ENCODE results near the gene NDUFAF8. TPM values are rescaled to one million over a fixed set of nuclear protein-coding genes. Genes with fewer than 3 reads are reported as not detected.

The NDUFAF8 gene, protein sequence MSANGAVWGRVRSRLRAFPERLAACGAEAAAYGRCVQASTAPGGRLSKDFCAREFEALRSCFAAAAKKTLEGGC
- total RNA-seq: 7.8 TPM

DNA sequence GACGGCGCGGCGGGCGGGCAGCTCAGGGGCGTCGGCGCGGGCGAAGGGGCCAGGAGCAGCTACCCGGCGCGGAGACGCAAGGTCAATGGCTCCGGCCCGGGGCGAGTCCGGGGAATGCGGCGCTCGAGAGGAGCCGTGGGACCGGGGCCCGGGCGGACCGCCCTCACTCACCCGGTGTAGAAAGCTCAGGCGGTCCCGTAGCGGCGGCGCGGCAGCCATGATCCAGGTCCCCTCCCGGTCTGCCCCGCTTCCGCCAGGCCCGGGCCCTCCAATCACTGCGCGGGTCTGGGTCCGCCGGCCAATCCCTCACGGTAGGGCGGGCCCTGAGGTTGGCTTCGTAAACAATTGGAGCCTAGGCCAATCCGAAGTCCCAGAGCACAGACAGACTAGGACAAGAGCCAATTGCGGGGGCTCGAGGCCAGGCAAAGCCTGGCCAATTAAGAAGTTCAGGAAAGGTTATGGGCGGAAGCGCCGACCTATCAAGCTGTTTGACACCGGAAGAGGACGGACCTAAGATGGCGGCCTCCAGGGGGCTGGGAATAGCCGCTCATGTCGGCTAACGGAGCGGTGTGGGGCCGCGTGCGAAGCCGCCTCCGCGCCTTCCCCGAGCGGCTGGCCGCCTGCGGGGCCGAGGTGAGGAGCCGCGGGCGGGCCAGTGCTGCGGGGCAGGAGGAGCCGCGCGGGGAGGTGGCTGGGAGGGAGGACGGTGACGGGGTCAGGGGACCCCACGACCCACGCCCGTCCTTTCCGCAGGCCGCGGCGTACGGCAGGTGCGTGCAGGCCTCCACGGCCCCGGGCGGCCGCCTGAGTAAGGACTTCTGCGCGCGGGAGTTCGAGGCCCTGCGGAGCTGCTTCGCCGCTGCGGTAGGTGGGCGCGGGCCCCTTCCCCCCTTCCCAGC, at the start of gene NDUFAF8, which contains the start of gene TEPSIN:
Gene NDUFAF8 (plus strand): TSS at position 504 of the 899 bp plus-strand sequence. CDS start 46 bp downstream, at position 550.
Gene TEPSIN (minus strand): TSS at position 241 of the 899 bp plus-strand sequence. CDS start 22 bp downstream, at position 219.
- peak; percentile 99 for DNase-seq

DNA sequence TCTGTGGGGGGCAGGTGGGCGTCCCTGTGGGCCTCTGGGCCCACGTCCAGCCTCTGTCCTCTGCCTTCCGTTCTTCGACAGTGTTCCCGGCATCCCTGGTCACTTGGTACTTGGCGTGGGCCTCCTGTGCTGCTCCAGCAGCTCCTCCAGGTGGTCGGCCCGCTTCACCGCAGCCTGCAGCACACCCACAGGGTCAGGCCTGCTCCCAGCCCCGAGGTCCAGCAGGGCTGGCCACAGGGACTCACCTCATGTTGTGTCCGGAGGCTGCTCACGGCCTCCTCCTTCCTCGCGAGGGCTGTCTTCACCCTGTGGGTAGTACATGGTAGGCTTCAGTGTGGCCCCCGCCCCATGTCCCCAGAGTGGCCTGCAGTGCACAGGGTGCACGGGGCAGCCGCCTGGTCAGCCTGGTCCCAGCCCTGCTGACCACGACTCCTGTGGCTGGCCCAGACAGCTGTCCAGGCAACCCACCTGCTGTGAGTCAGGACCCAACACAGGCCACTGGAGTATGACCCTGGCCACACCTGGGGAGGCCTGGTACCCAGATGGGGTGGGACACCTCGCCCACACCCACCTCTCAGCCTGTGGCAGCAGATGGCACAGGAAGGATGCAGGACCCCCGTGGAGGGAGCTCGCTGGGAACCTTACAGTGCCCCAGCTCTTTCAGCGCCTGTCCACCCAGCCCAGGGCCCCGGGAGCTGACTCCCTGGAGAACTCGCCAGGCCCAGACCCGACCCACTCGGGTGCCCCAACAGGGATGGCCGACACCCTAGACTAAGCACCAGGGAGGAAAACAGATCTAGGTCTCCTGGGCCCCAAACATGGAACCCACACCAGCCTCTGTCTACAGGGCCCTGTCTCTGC, 49.2 kb upstream of the NDUFAF8 start:
- no peak for DNase-seq

DNA sequence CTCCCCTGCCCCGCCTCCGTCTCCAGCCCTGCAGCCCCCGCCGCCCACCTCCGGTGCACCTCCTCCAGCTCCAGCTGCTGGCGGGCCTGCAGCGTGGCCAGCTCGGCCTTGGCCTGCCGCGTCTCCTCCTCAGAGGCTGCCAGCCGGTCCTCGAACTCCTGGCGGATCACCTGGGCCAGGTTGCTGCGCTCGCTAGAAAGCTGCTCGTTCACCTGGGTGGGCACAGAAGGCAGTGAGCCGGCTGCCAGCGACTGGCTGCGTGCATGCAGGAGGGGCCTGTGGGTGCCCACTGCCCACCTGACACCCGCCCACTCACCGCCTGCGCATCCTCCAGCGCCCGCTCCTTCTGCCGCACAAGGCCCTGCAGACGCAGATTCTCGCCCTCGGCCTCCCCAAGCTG, 48.5 kb upstream of the NDUFAF8 start:
- DNase-seq: no peak

DNA sequence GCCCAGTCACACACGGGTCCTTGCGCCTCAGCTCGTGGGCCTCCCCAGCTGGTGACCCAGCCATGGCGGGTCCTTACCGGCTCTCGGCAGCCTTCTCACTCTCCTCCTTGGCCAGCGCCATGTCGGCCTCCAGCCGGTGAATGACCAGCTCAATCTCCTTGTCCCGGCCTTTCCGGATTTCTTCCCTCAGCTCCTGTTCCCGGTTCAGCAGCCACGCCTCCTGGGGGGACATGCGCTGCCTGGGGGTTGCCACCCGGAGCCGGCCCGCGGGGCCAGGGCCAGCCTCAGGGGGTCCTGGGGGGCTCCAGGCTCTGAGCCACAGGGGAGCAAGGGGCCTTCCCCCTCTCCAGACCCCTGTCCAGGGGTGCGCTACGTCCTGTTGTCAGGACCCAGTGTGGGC, 48.0 kb upstream of the NDUFAF8 start:
- no peak for DNase-seq

DNA sequence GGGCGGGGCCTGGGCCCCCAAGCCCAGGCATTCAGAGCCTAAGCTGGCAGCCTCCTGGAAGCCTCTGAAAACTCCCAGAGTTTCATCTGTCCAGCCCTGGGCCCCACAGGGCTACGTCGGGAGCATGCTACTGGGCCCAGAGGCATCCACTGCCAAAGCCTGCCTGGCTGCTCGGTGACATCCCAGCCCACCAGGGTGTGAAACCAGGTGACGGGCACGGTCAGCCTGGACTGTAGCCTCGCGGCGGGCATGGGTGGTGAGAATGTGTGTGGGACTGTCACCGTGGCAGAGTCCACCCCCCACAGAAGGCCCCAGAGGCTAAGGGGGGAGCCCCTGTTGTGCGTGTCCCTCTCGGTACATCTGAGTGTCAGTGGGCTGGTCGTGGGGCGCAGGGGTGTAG, 47.5 kb upstream of the NDUFAF8 start:
- no peak for DNase-seq

DNA sequence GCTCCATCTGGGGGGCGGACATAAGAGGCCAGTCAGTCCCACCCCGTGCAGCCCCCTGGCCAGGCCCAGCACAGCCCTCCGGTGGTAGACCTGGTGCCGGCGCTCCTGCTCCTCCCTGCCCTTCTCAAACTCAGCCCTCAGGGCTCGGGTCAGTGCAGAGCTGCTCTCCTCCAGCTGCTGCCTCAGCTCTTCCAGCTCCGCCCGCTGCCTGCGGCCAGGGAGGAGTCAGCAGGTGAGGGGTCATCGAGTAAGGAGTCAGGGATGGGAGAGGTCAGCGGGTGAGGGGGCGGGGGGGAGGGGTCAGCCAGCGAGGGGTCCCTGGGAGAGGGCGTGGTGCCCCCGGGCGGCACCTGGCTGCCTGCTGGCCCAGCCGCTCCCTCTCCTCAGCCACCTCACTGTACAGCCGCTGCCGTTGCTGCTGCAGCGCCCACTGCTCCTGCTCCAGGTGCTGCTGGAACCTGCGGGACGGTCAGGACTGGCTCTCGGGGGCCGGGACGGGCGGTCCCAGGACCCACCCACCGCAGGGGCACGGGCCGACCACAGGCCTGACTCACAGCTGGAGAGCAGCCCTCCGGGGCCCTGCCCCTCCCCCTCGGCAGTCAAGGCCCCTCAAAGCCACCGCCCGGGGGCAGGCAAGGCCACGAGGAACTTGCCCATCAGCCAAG, 46.6 kb upstream of the NDUFAF8 start:
- no peak for DNase-seq

DNA sequence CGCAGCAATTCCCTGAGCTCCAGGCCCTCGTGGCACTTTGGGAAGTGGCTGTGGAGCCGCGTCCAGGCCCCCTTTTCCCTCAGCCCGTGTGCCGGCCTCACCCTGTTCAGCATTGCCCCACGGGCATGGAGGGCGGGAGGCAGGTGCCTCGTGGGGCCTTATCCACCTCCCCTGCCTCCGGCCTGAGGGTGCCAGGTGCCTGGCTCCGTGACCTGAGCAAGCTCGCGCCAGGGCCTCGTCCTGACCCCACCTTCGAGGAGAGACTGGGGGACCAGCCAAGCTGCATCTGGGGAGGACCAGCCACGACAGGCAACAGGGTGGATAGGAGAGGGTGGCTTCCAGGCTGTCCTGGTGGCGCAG, 46.1 kb upstream of the NDUFAF8 start:
- DNase-seq: no peak

DNA sequence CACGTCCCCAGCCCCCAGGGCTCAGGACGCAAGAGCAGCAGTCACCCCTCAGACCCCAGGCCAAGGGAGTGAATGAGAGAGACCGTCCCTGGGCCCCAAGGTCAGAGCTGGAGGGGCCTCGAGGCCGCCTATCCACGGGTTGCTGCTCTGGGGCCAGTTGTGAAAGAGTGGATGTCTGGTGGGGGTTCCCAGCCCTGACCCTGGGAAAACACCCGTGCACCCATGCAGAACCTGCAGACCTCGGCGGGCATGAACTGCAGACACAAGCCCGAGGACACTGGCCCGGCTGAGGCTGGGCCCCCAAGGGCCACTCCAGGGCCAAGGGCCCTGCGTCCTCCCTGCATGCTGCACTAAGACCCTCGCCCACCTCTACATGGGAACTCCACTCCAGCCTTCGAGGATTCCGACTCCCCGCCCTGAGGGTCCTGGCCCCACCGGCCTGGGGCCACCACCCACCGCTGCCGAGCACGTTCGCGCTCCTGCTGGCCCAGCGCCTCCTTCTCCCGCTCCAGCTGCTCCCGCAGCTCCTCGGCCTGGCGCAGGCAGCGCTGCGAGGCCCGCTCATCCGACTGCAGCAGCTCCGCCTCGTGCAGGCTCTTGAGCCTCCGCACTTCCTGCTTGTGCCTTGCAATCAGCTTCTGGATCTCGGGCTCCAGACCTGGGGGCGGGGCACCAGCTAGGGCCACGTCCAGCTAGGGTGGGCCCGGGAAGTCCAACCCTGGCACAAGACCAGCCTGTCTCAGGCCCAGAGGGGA, 45.5 kb upstream of the NDUFAF8 start:
- no peak for DNase-seq

DNA sequence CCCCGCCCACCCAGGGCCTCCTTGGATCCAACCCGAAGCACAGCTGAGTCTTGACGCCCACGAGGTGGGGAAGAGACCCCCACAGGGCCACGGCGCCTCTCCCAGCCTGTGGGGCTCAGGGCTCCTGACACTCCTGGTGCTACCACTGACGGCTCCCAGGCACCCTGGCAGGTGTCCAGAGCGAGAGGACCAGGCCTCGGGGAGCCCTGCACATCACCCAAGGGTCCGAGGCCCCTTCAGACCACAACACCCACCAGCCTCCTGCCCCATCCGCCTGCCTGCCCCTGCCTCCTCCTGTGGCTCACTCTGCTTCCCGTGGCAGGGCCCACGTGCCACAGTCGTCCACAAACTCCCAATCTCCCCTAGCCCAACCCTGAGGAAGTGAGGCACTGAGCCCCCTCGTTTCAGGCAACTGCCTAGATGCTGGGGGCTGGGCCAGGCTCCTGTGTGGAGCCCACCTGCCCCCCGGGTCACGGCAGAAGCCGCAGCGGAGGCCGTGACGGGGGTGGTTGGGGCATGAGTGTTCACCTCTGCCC, 44.8 kb upstream of the NDUFAF8 start:
- no peak for DNase-seq

DNA sequence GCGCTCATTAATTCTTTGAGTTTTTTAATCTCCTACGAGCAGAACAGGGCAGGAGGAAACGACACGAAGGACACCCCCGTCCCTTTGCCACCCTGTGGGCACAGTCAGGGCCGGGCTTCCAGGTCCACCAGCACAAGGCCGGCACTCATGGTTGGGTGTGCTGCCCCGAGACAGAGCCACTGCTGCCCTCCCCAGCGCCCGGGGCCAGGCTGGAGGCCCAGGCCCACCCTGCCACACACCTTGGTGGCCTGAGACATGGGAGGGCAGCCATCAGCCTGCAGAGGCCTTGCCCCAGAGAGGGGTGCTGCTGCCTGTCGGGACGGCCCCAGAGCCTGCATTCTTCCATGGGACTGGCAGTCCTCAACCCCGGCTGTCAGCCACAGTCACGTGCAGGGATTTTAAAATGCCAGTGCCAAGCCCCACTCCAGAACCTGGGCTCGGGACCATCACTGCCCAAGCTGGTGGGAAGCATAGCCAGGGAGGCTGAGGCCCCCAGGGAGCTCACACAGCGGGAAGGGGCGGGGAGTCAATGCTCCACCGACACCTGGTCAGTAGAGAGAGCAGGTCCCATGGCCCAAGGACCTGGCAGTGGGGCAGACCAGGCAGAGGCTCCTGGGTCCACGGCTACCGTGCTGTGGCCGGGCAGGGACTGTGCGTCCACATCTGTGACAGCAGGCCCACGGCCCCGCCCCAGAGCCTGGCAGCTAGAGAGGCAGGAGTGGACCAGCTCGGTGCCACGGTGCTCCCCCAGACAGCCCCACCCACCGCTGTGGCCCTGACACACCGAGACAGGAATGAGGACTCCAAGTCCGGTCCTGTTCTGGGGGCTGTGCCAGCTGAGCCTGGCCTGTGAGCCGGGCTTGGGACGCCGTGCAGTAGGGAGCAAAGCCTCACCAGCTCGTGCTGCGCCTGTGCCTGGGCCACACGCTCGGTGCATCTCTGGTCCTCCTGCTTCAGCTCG, 43.9 kb upstream of the NDUFAF8 start:
- no peak for DNase-seq

DNA sequence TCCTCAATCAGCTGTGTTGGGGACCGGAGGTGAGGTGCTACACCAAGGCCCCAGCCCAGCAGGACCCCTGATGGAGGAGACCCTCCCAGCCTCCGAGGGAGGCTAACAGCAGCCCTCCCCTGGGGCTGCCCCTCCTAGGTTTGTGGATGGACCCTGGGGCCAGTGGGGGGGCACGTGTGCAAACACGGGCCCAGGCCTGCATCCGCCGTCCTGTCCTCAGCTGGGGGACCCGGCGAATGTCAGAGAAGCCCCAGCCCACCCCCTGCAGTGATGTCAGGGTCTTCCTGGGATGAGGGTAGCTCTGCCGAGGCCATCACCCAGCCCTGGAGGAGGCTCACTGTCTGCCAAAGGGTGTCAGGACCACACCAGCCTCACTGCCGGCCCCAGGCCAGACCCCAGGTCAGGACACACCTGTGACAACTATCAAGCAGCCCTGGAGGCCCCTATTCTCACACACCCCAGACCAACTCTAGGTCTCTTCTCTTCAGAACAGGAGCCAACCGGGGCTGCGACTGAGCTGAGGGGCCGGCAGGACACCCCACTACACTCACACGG, 43.1 kb upstream of the NDUFAF8 start:
- no peak for DNase-seq

DNA sequence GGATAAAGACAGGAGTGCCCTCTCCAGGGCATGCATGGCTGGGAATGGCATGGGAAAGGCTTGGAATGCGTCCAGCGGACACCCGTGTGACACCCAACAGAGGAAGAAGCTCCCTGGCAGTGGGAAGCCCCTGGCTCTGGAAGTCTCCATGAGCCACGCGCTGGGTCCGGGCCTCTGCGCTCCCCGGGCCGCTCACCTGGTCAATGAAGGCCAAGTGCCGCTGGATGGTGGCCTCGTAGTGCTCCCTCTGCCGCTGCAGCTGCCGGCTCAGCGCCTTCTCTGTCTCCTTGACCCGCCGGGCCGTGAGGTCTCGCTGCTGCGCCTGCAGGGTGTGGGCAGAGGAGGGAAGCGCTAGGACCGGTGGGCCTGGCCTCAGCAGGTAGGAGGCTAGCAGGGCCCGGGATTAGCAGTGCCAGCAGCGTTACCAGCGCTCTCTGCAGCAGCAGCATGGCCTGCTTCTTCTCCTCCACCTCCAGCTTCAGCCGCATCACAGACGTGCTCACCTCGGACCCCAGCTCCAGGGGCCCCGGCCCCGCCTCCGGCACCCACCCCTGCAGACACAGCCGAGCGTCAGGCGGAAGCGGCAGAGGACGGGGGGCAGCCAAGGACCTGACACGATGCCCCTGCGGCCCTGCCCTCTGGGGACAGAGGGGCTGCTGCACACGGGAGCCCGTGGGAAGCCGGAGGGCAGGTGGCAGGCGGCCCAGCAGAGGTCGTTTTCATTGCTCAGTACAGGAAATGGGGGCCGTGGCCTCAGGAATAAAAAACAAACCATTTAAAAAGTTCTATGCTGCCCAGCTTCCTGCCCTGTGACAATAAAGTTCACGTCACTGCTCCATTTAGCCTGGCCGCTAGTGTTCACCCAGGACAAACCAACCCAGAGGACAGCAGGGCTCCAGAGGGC, 42.4 kb upstream of the NDUFAF8 start:
- DNase-seq: no peak

DNA sequence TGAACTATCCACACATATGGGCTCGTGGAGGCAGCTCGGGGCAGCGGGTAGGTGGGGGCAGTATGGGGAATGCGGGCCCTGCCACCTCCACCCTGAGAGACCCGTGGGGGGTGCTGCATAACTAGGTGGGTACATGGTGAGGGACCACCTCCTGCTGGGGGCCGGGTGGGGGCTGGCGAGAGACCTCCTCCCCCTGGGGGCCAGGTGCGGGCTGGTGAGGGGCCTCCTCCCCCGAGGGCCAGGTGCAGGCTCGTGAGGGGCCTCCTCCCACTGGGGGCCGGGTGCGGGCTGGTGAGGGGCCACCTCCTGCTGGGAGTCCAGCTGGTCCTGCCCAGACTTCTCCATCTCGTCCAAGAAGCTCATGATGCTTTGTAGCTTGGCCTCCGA, 41.7 kb upstream of the NDUFAF8 start:
- DNase-seq: no peak

DNA sequence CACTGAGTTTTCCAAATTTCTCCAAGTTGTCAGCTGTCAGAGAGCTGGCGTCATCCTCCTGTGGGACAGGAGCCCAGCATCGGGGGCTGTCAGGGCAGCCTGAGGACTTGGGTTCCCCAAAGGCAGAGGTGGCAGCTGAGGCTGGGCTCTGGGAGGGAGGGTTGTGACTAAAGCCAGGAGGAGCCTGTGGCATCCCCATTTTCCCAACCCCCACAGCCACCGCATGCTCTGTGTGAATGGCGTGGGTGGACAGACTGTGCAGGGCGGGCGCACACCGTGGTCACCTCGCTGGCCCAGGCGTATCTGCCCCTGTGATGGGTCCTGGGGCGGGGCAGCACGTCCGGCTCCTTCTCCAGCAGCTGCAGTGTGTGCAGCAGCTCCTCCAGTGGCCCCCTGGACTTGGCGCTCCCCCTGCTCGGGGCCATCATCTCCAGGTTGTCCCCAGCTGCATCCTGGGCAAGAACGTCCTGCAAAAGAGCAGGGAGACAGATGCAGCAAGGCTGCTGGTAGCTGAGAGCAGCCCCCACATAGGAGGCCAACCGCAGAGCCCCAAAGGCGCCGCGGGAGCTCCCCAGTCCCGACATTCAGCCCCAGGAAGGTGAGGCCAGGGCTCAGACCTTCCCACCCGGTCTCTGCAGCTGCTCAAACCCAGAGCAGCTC, 41.2 kb upstream of the NDUFAF8 start:
- DNase-seq: no peak

DNA sequence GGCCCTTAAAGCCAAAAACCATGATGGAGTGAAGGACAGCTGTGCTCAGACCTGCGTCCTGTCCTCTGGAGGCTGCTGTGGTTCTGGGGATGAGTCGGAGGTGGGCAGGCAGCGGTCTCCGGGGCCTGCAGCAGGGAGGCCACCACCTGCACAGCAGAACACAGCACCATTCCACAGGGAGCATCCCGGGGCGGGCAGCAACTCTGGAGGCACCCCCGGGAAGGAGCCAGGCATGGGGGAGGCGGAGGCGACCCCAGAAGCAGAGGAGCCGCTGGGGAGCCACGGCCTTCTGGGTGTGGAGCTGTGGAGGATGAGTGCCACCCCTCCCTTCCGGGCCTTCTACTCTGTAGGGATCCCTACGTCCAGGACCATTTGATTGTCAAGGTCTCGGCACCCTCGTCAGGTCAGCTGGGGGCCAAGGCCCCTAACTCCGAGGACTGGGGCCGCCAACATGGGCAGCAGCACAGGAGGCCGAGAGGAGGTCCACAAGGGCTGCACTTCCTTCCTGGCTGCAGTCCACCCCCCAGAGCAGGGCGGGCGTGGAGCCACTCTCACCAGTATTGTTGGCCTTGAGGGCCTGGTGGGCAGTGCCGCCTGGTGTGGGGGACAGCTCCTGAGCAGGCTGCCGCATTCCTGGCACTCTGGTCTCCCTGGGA, 40.2 kb upstream of the NDUFAF8 start:
- no peak for DNase-seq

DNA sequence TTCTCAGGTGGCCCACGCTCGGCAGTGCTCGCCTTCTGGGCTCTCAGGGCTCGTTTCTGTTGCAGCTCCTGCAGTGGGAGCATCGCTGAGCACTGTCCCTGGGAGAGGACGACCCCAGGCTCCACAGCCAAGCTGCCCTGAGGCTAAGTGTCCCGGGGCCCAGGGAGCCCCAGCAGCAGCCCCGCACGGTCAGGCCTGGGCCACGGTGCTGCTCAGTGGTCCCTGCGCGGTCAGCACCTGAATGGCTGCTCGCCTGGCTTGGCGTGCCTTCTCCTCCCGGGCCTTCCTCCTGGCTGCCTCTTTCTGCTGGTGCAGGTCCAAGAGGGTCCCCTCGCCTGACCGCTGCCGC, 39.7 kb upstream of the NDUFAF8 start:
- no peak for DNase-seq

DNA sequence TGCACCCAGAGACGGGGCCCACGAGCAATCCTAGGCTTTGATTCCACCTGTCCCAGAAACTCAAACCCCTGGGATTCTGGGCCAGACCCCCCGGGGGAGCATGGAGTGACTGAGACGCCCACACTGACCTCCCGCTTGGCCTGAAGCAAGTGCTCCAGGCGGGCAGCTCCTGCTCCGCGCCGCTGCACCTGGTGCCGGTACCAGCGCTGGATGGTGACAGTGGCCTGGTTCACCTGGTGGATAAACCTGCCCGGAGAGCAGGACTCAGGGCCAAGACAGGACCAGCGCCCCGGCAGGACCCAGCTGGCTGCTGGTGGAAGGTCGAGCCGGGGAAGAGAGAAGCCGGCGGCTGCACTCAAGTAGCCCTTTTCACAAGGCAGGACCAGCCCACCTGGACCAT, 38.9 kb upstream of the NDUFAF8 start:
- no peak for DNase-seq
